GM19099 (cell line): ENCODE measurements around the gene TCEA3.
A peak's percentile ranks its signal among the peaks of the same experiment; 100 is the strongest.

Source experiments
- POLR2A ChIP-seq: IDR thresholded peaks from 3 replicates; pipeline ENCODE4 v1.6.1; 2011; ENCODE audit warnings: low read depth; ENCODE audit not compliant: insufficient read length; ENCODE audit errors: extremely low read depth

The TCEA3 gene

GRCh38 chr1:23344987-23345472 is 79.5 kb downstream of the TCEA3 start:
- TF ChIP-seq POLR2A, result no peak

GRCh38 chr1:23344111-23344986 is 80.2 kb downstream of the TCEA3 start, which contains the start of gene HNRNPR:
Gene HNRNPR, minus strand, starts transcription at chr1:23344284. Its CDS starts 3,276 bp downstream, at chr1:23341008.
- TF ChIP-seq POLR2A, result peak; percentile 93

GRCh38 chr1:23343221-23344110 is 81.1 kb downstream of the TCEA3 start:
- no peak for TF ChIP-seq POLR2A

GRCh38 chr1:23341931-23342692 is 82.4 kb downstream of the TCEA3 start:
- TF ChIP-seq POLR2A, result no peak

GRCh38 chr1:23339632-23340031 is 84.9 kb downstream of the TCEA3 start:
- TF ChIP-seq POLR2A, result no peak

GRCh38 chr1:23337869-23338268 is 86.7 kb downstream of the TCEA3 start:
- TF ChIP-seq POLR2A, result no peak

- TF ChIP-seq POLR2A, result no peak
Observed at GRCh38 chr1:23331713-23332112, 92.8 kb downstream of the TCEA3 start.
